K562 (cell line): ENCODE measurements around the gene SPATS2.

Experiments used
- ATF4 ChIP-seq: fragments of 450-650 bp; formaldehyde crosslinking; IDR thresholded peaks from 2 replicates; pipeline ENCODE4 v1.4.0; 2022; ENCODE audit warnings: mild to moderate bottlenecking, moderate library complexity
- CHD4 ChIP-seq: fragments of 200-600 bp; sonication (generic); IDR thresholded peaks from 3 replicates; pipeline ENCODE4 v1.6.1; 2012; ENCODE audit warnings: low read depth, mild to moderate bottlenecking, mixed read lengths, low read length, inconsistent platforms; ENCODE audit not compliant: insufficient read depth, insufficient replicate concordance, poor library complexity, severe bottlenecking
- ETV6 ChIP-seq, 3 experiments: fragments of 150-350 bp in 1 of 3; sonication (generic) in 1 of 3; formaldehyde crosslinking in 1 of 3; IDR thresholded peaks; 2 replicates each; pipeline versions ENCODE4 v1.6.1 to v1.8.0; 2014 to 2022; ENCODE audit warnings: borderline replicate concordance in 2 of 3, low read depth in 2 of 3, antibody characterized with exemption in 1 of 3, low read length in 1 of 3, mild to moderate bottlenecking in 1 of 3, missing genetic modification reagents in 1 of 3
- FOXK1 ChIP-seq: sonication (generic); formaldehyde crosslinking; IDR thresholded peaks from 2 replicates; pipeline ENCODE4 v1.8.0; 2022; ENCODE audit warnings: missing genetic modification reagents, mild to moderate bottlenecking, borderline replicate concordance
- MEF2A ChIP-seq: IDR thresholded peaks from 2 replicates; pipeline ENCODE4 v1.6.1; 2011; ENCODE audit warnings: low read depth, mild to moderate bottlenecking, low read length, moderate library complexity; ENCODE audit not compliant: control insufficient read depth
- NFATC3 ChIP-seq: fragments of 450-650 bp; IDR thresholded peaks from 2 replicates; pipeline ENCODE4 v1.6.1; 2017; ENCODE audit warnings: mild to moderate bottlenecking
- POLR2AphosphoS5 ChIP-seq: IDR thresholded peaks from 2 replicates; pipeline ENCODE4 v1.6.1; 2011; ENCODE audit warnings: mild to moderate bottlenecking, low read depth, low read length, moderate library complexity; ENCODE audit not compliant: control insufficient read depth, insufficient read depth
- SIN3A ChIP-seq, 2 experiments: fragments of 150-350 bp in 1 of 2; IDR thresholded peaks; 2 replicates each; pipeline ENCODE4 v1.6.1; 2011 to 2016; ENCODE audit warnings: borderline replicate concordance in 2 of 2, low read depth in 2 of 2, low read length in 2 of 2, mild to moderate bottlenecking in 2 of 2, moderate library complexity in 2 of 2; ENCODE audit not compliant: control insufficient read depth in 1 of 2
- STAT6 ChIP-seq: sonication (generic); formaldehyde crosslinking; IDR thresholded peaks from 2 replicates; pipeline ENCODE4 v1.8.1; 2023; ENCODE audit warnings: mild to moderate bottlenecking, missing genetic modification reagents
- TBP ChIP-seq: optimal IDR thresholded peaks from 2 replicates; pipeline ENCODE3; 2011; ENCODE audit warnings: low read depth, low read length, improper control_type of control experiment
- ZFX ChIP-seq: sonication (generic); formaldehyde crosslinking; IDR thresholded peaks from 2 replicates; pipeline ENCODE4 v1.8.0; 2022; ENCODE audit warnings: mild to moderate bottlenecking, missing genetic modification reagents, moderate library complexity
- ZNF3 ChIP-seq: fragments of 250-450 bp; sonication (Bioruptor Pico); IDR thresholded peaks from 2 replicates; pipeline ENCODE4 v1.5.0; 2021; ENCODE audit warnings: mild to moderate bottlenecking, moderate library complexity

DNA sequence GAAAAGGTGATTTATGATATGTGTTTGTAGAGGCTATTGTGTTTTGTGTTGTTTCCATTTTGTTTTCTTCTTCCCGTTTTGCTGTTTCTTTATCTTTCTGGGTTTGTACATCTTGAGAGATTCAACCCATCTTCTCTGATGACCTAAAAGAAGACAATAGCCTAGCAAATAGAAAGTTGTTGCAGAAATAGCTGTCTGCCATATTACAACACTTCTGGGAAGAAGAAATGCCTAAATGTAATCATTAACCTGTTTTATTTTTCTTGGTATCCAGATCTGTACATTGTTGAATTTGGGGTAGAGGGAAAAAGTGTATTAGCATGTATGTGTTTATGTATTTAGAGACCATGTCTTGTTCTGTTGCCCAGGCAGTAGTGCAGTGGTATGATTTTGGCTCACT lies 50.3 kb downstream of the SPATS2 start:
- no peak for TF ChIP-seq NFATC3
- no peak for TF ChIP-seq ETV6 (IDR thresholded peaks at IDR 0.05; ENCODE audit: borderline replicate concordance in 1 of 2, low read depth in 2 of 2, low read length in 1 of 2)
- TF ChIP-seq ETV6 (CRISPR knock-in tag; IDR thresholded peaks at IDR 0.05; ENCODE audit: borderline replicate concordance) = no peak
- no peak for TF ChIP-seq ATF4
- TF ChIP-seq ZFX (CRISPR knock-in tag) = no peak
- no peak for TF ChIP-seq CHD4
- TF ChIP-seq FOXK1 (CRISPR knock-in tag) = no peak
- TF ChIP-seq MEF2A = no peak
- no peak for TF ChIP-seq SIN3A (IDR thresholded peaks at IDR 0.05; ENCODE audit: borderline replicate concordance in 2 of 2, control insufficient read depth in 1 of 2, low read depth in 2 of 2, low read length in 2 of 2)
- no peak for TF ChIP-seq ZNF3
- no peak for TF ChIP-seq STAT6 (CRISPR knock-in tag)
- TF ChIP-seq POLR2AphosphoS5 = no peak
- TF ChIP-seq TBP = no peak
